NB4 (cell line): ENCODE measurements around the gene SYNGR1.

Experiments
- CTCF ChIP-seq: IDR thresholded peaks from one replicate; pipeline ENCODE4 v1.5.1; 2012; ENCODE audit warnings: low read depth, low read length
- MAX ChIP-seq: IDR thresholded peaks from 2 replicates; pipeline ENCODE4 v1.6.1; 2011; ENCODE audit warnings: low read depth, low read length
- MYC ChIP-seq: IDR thresholded peaks from 2 replicates; pipeline ENCODE4 v1.6.1; 2011; ENCODE audit warnings: low read depth, low read length
- POLR2A ChIP-seq: IDR thresholded peaks from 2 replicates; pipeline ENCODE4 v1.6.1; 2011; ENCODE audit warnings: mild to moderate bottlenecking; ENCODE audit not compliant: insufficient read length; ENCODE audit errors: extremely low read depth

GRCh38 chr22:39421691-39422090 lies 71.9 kb downstream of the SYNGR1 start:
- TF ChIP-seq CTCF, result no peak
- no peak for TF ChIP-seq MAX
- TF ChIP-seq POLR2A, result no peak
- no peak for TF ChIP-seq MYC
